Esophagus squamous epithelium (tissue), 5 donors: ENCODE measurements around the gene BCO1. TPM values are rescaled to one million over a fixed set of nuclear protein-coding genes. Genes with fewer than 3 reads are reported as not detected.
A peak's percentile ranks its signal among the peaks of the same experiment; 100 is the strongest.

Source experiments
- DNase-seq: peaks from one replicate; lab custom pipeline; 2025; lab: John Stamatoyannopoulos, UW
- H3K27ac ChIP-seq, 4 donors: fragments of 200-600 bp; sonication (generic); one replicate each; pipeline ENCODE4 v1.5.1; 2016 to 2019; ENCODE audit warnings: mild to moderate bottlenecking in 1 of 4
- H3K27me3 ChIP-seq, 4 donors: fragments of 200-600 bp; sonication (generic); 1 replicate in 3 of 4; 2 replicates in 1 of 4; pipeline versions ENCODE4 v1.5.1 to v1.6.0; 2017 to 2021; ENCODE audit warnings: antibody characterized with exemption in 1 of 4
- H3K36me3 ChIP-seq, 3 donors: fragments of 200-600 bp; sonication (generic); one replicate each; pipeline ENCODE4 v1.5.1; 2016 to 2019
- H3K4me1 ChIP-seq, 3 donors: fragments of 200-600 bp; sonication (generic); one replicate each; pipeline ENCODE4 v1.5.1; 2017 to 2019
- H3K4me3 ChIP-seq, 4 donors: fragments of 200-600 bp; sonication (generic); 1 replicate in 3 of 4; 2 replicates in 1 of 4; pipeline ENCODE4 v1.5.1; 2016 to 2019; ENCODE audit warnings: mild to moderate bottlenecking in 2 of 4, moderate library complexity in 1 of 4
- H3K9me3 ChIP-seq, 3 donors: fragments of 200-600 bp; sonication (generic); one replicate each; pipeline ENCODE4 v1.5.1; 2016 to 2019
- POLR2A ChIP-seq, 4 donors: fragments of 450-650 bp; IDR thresholded peaks; one replicate each; pipeline ENCODE4 v1.6.1; 2017; ENCODE audit warnings: antibody characterized with exemption in 4 of 4, mild to moderate bottlenecking in 4 of 4, moderate library complexity in 3 of 4
- WGBS, 2 donors: methylation state at CpG; one replicate each; pipeline ENCODE4 v1.1.5; 2018; 5-methylcytosine and 5-hydroxymethylcytosine counted together
- intact Hi-C: fragments of 100-400 bp; cut with DNase I; formaldehyde crosslinking; loops from one replicate; pipeline ENCODE4 v1.15.0; 2022
- total RNA-seq, 4 donors: library from RNA; depleted of rRNA; stranded (reverse); fragments of >200 nt; gene quantifications; one replicate each; pipeline ENCODE4 v1.1.0, GENCODE V29; 2016
- TF ChIP-seq, protein P1 (sequence below), 6 experiments: fragments of 450-650 bp in 4 of 6; fragments of 200-600 bp in 2 of 6; sonication (generic) in 2 of 6; IDR thresholded peaks; one replicate each; pipeline ENCODE4 v1.5.1; 2016 to 2019; ENCODE audit warnings: antibody characterized with exemption in 6 of 6, mild to moderate bottlenecking in 4 of 6, moderate library complexity in 4 of 6
- donor health status: DM: yes; HTN: yes; CAD: no.

Gene BCO1
- total RNA-seq, 4 donors from 2014 or later, result 0.19 to 0.83 (median 0.59) TPM; not detected in 1

DNA sequence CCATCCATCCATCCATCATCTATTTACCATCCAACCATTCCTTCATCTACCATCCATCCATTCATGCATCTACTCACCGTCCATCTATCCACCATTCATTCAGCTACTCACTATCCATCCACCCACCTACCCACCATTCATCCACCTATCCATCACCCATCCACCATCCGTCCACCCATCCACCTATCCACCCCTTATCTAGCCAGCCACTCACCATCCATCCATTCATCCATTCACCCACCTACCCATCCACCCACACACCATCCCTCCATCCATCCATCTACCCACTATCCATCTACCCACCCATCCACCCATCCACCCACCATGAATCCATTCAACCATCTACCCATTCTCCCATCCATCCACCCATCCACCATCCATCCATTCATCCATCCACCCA, 26.6 kb downstream of the BCO1 start:
- WGBS, 2 donors, result 90 to 95% methylated on average over 2 of the region's 2 CpGs
- H3K4me1 ChIP-seq, result peaks cover 3 to 39% (median 20%) of the 10 kb centered on the region in 3 donors
- H3K9me3 ChIP-seq, result no peaks in the 10 kb centered on the region
- H3K27ac ChIP-seq, result no peak overlapping the region
- H3K36me3 ChIP-seq, result no peaks in the 10 kb centered on the region
- no peak overlapping the region for H3K4me3 ChIP-seq
- intact Hi-C loops, result no loop called here
- H3K27me3 ChIP-seq, result no peaks in the 10 kb centered on the region
- TF ChIP-seq POLR2A (IDR thresholded peaks at IDR 0.05), result no peak
- TF ChIP-seq, protein P1, sequence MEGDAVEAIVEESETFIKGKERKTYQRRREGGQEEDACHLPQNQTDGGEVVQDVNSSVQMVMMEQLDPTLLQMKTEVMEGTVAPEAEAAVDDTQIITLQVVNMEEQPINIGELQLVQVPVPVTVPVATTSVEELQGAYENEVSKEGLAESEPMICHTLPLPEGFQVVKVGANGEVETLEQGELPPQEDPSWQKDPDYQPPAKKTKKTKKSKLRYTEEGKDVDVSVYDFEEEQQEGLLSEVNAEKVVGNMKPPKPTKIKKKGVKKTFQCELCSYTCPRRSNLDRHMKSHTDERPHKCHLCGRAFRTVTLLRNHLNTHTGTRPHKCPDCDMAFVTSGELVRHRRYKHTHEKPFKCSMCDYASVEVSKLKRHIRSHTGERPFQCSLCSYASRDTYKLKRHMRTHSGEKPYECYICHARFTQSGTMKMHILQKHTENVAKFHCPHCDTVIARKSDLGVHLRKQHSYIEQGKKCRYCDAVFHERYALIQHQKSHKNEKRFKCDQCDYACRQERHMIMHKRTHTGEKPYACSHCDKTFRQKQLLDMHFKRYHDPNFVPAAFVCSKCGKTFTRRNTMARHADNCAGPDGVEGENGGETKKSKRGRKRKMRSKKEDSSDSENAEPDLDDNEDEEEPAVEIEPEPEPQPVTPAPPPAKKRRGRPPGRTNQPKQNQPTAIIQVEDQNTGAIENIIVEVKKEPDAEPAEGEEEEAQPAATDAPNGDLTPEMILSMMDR (IDR thresholded peaks at IDR 0.05), result no peak
- DNase-seq, result no peak

DNA sequence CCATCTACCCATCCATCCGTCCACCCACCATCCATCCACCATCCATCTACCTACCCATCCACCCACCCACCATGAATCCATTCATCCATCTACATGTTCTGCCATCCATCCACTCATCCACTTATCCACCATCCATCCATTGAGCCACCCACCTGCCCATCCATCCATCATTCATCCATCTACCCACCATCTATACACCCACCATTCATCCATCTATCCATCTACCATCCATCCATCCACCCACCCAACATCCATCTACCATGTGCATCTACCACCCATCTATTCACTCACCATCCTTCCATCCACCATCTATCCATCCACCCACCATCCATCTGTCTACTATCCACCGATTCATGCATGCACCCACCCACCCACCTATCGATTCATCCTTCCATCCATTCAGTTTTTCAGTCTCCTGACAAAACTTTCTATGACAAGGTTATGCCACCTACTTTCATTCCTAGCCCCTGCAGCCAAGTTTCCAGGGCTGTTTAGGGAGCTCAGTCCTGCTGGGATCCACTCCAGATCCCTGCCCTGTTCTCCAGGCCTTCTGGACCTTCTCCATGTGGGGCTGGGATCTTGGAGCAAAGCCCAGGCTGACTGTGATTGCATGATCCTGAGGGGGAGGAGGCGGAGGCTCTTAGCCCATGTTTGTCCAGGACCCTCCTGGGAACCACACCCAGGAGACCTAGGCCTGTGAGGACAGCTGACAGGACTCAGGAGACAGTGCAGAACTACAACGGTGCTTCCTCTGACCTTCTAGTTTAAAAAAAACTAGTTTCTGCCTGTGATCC, 27.4 kb downstream of the BCO1 start:
- intact Hi-C loops, result no loop called here
- H3K4me3 ChIP-seq, result peak overlapping the region in 1 of 4 donors; percentile 16
- H3K27ac ChIP-seq, result peak overlapping the region; percentile 65 to 82 (median 78)
- 47 to 50% methylated on average over 3 to 4 of the region's 5 CpGs for WGBS, 2 donors
- H3K36me3 ChIP-seq, result no peaks in the 10 kb centered on the region
- no peaks in the 10 kb centered on the region for H3K27me3 ChIP-seq
- TF ChIP-seq POLR2A (IDR thresholded peaks at IDR 0.05), result no peak
- TF ChIP-seq, protein P1 (IDR thresholded peaks at IDR 0.05), result no peak
- H3K4me1 ChIP-seq, result peaks cover 3 to 39% (median 20%) of the 10 kb centered on the region in 3 donors
- no peak for DNase-seq
- no peaks in the 10 kb centered on the region for H3K9me3 ChIP-seq

- H3K4me3 ChIP-seq, result peak overlapping the region in 1 of 4 donors; percentile 16
- no peaks in the 10 kb centered on the region for H3K27me3 ChIP-seq
- 17 to 20% methylated on average over 1 to 7 of the region's 7 CpGs for WGBS, 2 donors
- TF ChIP-seq, protein P1 (IDR thresholded peaks at IDR 0.05), result no peak
- TF ChIP-seq POLR2A (IDR thresholded peaks at IDR 0.05), result peak in 1 of 4 donors; percentile 8
- intact Hi-C loops, result no loop called here
- H3K4me1 ChIP-seq, result peaks cover 3 to 39% (median 20%) of the 10 kb centered on the region in 3 donors
- peak overlapping the region; percentile 65 to 82 (median 78) for H3K27ac ChIP-seq
- no peaks in the 10 kb centered on the region for H3K9me3 ChIP-seq
- no peaks in the 10 kb centered on the region for H3K36me3 ChIP-seq
- no peak for DNase-seq
These were observed 28.2 kb downstream of the BCO1 start for GRCh38 chr16:81266680-81267095.

DNA sequence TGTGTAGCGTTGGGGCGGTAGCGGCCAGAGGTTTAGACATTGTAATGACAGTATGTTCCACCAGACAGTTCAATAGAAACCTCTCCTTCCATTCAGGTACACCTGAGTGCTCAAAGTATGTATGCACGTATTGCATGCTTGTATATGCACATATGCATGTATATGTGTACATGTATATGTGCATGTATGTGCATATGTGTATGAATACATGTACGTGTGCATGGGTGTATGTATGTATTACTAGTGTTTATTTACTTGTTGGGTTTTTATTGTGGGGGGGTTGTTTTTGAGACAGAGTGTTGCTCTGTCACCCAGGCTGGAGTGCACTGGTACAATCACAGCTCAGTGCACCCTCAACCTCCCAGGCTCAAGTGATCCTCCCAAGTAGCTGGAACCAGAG, 30.0 kb downstream of the BCO1 start:
- DNase-seq, result no peak
- Histone ChIP-seq H3K27ac (no peak overlapping the region), H3K4me3 (no peak overlapping the region), H3K36me3 (no peaks in the 10 kb centered on the region), H3K4me1 (peaks cover 4 to 50% (median 20%) of the 10 kb centered on the region in 3 donors), H3K27me3 (no peaks in the 10 kb centered on the region), H3K9me3 (no peaks in the 10 kb centered on the region)
- intact Hi-C loops, result no loop called here
- WGBS, 2 donors, result 88 to 91% methylated on average over 5 of the region's 5 CpGs
- TF ChIP-seq POLR2A (IDR thresholded peaks at IDR 0.05), result no peak
- TF ChIP-seq, protein P1 (IDR thresholded peaks at IDR 0.05), result no peak

GRCh38 chr16:81273223-81273950, 34.9 kb downstream of the BCO1 start:
- H3K36me3 ChIP-seq, result no peaks in the 10 kb centered on the region
- H3K27me3 ChIP-seq, result no peaks in the 10 kb centered on the region
- no peaks in the 10 kb centered on the region for H3K9me3 ChIP-seq
- DNase-seq, result no peak
- peak overlapping the region; percentile 61 to 90 (median 86) for H3K27ac ChIP-seq
- H3K4me1 ChIP-seq, result peaks cover 25 to 63% (median 34%) of the 10 kb centered on the region in 3 donors
- intact Hi-C loops, result no loop called here
- TF ChIP-seq POLR2A (IDR thresholded peaks at IDR 0.05), result no peak
- TF ChIP-seq, protein P1 (IDR thresholded peaks at IDR 0.05), result no peak
- 52 to 70% methylated on average over 9 to 10 of the region's 10 CpGs for WGBS, 2 donors
- no peak overlapping the region for H3K4me3 ChIP-seq
